Rectal smooth muscle tissue (tissue), 1 donor: Measurements from ENCODE around the gene CRYBA2.

Experiments used
- H3K27ac ChIP-seq: one replicate; pipeline ENCODE4 v1.7.0; 2013; ENCODE audit warnings: low read depth, low read length, inconsistent platforms
- H3K27me3 ChIP-seq: one replicate; pipeline ENCODE4 v1.7.0; 2013; ENCODE audit warnings: low read length; ENCODE audit not compliant: control insufficient read depth, insufficient read depth
- H3K36me3 ChIP-seq: one replicate; pipeline ENCODE4 v1.7.0; 2013; ENCODE audit warnings: low read length; ENCODE audit not compliant: control insufficient read depth, insufficient read depth
- H3K4me1 ChIP-seq: one replicate; pipeline ENCODE4 v1.7.0; 2013; ENCODE audit warnings: low read length; ENCODE audit not compliant: control insufficient read depth, insufficient read depth
- H3K4me3 ChIP-seq: one replicate; pipeline ENCODE4 v1.7.0; 2013; ENCODE audit warnings: low read length
- H3K9ac ChIP-seq: one replicate; pipeline ENCODE4 v1.7.0; 2013; ENCODE audit warnings: low read length

CRYBA2 gene, protein sequence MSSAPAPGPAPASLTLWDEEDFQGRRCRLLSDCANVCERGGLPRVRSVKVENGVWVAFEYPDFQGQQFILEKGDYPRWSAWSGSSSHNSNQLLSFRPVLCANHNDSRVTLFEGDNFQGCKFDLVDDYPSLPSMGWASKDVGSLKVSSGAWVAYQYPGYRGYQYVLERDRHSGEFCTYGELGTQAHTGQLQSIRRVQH

DNA sequence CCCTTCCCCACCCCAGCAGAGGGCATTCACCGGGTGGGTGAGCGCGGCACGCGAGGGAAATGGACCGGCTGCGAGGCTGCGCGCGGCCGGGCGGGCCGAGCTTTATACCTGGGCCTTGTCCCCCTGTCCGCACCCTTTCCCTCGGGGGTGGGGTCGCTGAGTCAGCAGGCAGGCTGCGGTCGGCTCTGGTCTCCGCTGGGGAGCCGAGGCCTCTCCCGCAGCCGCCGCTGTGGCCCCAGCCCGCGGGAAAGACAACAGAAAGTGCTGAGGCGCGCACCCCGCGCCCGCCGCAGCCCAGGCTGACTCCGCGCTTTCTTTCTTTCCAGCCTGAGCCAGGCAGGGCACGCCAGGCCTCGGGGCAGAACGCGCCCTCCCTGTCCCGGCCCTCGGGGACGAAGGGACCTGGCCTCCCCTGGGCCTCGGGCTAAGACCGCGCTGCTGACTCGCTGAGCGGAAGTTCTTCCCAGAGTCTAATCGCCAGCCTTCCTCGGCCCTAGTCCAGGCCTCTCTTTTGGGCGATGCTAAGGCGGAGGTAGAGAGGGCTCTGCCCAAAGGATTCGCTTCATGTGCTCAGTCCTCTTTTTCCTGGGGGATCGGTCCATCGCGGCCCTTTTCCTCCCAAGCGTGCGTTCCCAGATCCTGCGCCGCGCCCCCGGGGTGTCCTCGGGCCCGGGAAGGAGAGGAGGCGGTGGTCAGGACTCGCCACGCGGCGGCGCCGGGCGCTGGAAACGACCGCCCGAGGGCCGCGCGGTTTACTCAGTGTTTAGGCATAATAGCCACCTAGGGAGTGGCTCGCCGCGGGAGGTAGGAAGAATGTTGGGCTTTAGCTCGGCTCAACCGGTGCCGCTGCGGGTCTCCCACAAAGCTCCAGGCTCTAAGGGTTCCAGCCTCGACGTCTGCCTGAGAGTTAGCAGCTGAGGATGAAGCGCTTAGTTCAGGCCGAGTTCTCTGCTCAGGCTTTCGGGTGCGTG, at the start of gene CRYBA2:
TSS of gene CRYBA2 (minus strand) at position 78 of the 971 bp plus-strand sequence. CDS start 246 bp downstream, outside the sequence.
- Histone ChIP-seq H3K4me1 (peaks cover 7% of the 10 kb centered on the region), H3K27ac (no peak within 1 kb of the TSS), H3K4me3 (peak within 1 kb of the TSS; percentile 54), H3K27me3 (peaks cover 66% of the 10 kb centered on the region), H3K9ac (no peak within 1 kb of the TSS), H3K36me3 (no peaks in the 10 kb centered on the region)

DNA sequence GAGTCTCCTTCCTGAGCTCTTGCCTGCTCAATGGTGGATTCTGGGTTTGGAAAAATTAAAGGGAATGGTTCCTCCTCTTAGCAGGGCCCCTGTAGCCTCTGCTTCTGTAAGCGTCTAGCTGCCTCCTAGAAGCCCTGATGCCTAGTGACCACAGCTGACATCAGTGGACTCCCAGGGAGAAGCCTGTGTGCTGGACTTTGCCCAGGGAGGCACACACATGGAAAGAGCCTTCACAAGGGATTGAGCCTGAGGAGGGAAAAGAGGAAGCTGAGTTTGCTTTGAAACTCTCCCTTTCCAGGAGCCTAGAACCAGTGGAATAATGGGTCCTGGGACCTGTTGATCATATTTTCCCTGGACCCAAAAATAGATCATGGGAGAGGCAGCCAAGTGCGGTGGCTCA, 49.5 kb upstream of the CRYBA2 start:
- H3K27me3 ChIP-seq = peaks cover 8% of the 10 kb centered on the region
- no peak overlapping the region for H3K9ac ChIP-seq
- no peaks in the 10 kb centered on the region for H3K4me1 ChIP-seq
- no peak overlapping the region for H3K4me3 ChIP-seq
- H3K36me3 ChIP-seq = no peaks in the 10 kb centered on the region
- H3K27ac ChIP-seq = no peak overlapping the region

DNA sequence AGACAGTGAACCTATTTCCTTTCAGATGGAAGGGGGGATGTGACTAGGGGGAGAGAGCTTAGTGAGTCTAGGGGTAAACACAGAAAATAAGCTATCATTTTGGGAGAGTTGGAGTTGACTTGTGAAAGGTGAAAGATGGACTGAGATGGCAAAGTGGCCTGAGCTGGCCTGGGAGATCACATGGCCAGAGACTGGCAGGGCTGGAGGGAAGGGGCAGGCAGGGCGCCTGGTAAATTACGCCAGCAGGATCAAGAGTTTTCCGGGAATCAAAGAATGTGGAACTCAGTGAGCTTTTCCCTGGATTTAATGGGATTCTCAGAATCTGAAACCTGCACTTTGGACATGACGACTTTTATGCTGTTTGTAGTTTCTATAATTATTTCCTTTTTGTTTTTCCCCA, 48.9 kb upstream of the CRYBA2 start:
- Histone ChIP-seq H3K4me1 (no peaks in the 10 kb centered on the region), H3K36me3 (no peaks in the 10 kb centered on the region), H3K4me3 (no peak overlapping the region), H3K9ac (no peak overlapping the region), H3K27ac (no peak overlapping the region), H3K27me3 (peaks cover 8% of the 10 kb centered on the region)

DNA sequence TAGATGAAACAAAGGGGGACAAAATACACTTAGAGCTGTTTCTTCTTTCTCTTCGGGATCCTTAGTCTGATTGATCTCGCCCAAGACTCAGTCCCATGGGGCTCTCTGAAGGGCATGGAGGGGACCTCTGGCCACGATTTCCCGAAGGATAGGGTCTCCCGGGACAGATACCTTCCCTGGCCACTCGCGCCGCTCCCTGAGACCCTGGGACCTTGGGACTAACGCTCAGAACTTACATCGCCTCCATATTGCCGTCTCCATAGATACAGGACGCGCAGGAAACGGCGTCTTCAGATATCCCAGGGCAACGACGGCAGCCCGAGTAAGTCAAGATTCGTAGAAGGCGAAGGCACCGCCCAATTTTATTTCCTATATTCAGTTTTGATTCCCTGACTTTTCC, 48.0 kb upstream of the CRYBA2 start, which contains the start of gene CFAP65:
TSS of gene CFAP65 (minus strand) at position 265 of the 400 bp plus-strand sequence. CDS start 2,468 bp downstream, outside the sequence.
- no peak within 1 kb of the TSS for H3K27ac ChIP-seq
- H3K4me1 ChIP-seq = no peaks in the 10 kb centered on the region
- no peaks in the 10 kb centered on the region for H3K36me3 ChIP-seq
- no peak within 1 kb of the TSS for H3K4me3 ChIP-seq
- no peak within 1 kb of the TSS for H3K9ac ChIP-seq
- H3K27me3 ChIP-seq = peaks cover 8% of the 10 kb centered on the region

DNA sequence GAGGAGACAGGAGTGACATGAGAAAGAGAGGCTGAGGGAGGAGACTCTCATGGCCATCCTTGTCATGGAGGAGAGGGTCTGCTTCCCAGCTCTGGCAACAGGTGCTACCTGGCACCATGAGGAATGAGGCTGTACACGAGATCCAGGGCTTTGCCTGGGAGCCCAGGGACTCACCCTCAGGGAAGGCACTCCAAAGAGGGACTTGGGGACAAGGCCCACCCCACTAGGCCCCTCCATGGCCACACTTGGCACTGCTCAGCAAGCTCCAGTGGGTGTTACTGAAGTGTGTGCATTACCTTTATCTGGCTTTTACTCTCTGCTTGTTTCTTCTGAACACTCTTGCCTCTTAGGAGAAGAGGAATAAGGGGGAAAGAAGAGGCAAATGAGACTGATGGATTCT, 45.4 kb upstream of the CRYBA2 start:
- peaks cover 4% of the 10 kb centered on the region for H3K27me3 ChIP-seq
- no peak overlapping the region for H3K9ac ChIP-seq
- H3K4me3 ChIP-seq = no peak overlapping the region
- H3K27ac ChIP-seq = no peak overlapping the region
- H3K36me3 ChIP-seq = no peaks in the 10 kb centered on the region
- H3K4me1 ChIP-seq = no peaks in the 10 kb centered on the region

DNA sequence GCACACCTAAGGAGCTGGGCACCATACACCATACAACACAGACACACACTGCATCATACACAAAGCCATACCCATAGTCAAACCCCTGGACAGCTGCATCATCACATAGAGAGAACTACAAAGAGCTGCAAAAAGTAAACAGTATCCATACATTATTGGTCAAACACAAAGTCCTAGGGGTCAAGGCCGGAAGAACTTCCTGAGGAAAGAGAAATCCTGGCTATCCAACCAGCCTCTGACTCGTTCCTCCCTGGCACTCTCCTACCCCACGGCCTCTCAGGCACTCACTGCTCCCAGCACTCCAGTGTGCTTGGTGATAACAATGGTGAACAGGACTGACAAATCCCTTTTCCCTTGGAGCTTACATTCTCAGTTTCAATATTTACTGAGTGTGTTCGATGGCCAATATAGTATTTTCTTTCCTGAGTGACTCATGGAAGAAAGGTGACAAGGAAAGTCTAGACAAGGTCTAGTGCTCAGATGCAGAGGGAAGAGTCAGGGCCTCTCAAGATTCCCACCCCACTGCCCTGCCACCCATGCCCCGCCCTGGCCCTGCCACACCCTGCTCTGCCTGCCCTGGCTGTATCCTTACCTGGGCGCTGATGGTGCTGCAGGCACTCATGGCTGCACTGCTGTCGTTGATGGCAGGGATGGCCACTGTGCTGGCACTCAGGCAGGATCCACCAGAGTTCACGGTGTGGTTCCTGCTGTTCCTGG, 44.7 kb upstream of the CRYBA2 start:
- no peak overlapping the region for H3K4me3 ChIP-seq
- H3K27ac ChIP-seq = no peak overlapping the region
- H3K4me1 ChIP-seq = no peaks in the 10 kb centered on the region
- peaks cover 4% of the 10 kb centered on the region for H3K27me3 ChIP-seq
- H3K9ac ChIP-seq = no peak overlapping the region
- H3K36me3 ChIP-seq = no peaks in the 10 kb centered on the region

DNA sequence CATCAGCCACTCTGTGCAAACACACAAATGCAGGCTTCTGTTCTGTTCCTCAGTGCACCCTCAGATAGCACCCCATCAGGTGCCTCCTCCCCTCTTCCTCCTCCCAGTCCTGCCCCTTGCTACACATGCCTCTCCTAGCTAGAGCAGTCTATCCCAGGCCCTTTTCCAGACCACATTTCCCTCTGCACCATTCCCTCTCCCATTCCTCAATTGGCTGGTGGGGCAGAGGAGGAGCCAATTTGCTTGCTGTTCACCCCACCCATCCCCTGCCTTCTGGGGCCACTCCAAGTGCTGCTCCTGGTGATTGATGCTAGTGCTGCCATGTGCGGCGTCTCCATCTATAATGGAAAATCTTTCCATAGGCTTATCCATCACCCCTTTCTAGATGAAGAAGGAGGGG, 42.7 kb upstream of the CRYBA2 start:
- H3K4me1 ChIP-seq = no peaks in the 10 kb centered on the region
- H3K4me3 ChIP-seq = no peak overlapping the region
- H3K27ac ChIP-seq = no peak overlapping the region
- peaks cover 1% of the 10 kb centered on the region for H3K27me3 ChIP-seq
- H3K36me3 ChIP-seq = no peaks in the 10 kb centered on the region
- H3K9ac ChIP-seq = no peak overlapping the region

DNA sequence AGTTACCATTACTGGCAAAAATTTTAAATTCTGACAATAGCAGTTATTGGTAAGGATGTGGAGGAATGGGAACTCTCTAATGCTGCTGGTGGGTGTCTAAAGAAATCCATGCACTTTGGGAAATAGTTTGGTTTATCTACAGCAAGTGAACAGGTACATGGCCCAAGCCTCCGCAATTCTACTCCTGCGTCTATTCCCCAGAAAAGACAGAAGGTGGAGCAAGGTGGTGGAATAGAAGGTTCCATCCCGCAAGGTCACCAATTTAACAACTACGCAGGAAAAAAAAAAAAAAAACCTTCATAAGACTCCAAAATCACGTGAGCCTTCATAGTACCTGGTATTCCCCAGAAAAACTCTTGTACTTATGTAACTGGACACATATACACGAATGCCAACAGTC, 41.6 kb upstream of the CRYBA2 start:
- no peak overlapping the region for H3K4me3 ChIP-seq
- H3K36me3 ChIP-seq = no peaks in the 10 kb centered on the region
- H3K9ac ChIP-seq = no peak overlapping the region
- no peaks in the 10 kb centered on the region for H3K4me1 ChIP-seq
- peaks cover 9% of the 10 kb centered on the region for H3K27me3 ChIP-seq
- H3K27ac ChIP-seq = no peak overlapping the region

DNA sequence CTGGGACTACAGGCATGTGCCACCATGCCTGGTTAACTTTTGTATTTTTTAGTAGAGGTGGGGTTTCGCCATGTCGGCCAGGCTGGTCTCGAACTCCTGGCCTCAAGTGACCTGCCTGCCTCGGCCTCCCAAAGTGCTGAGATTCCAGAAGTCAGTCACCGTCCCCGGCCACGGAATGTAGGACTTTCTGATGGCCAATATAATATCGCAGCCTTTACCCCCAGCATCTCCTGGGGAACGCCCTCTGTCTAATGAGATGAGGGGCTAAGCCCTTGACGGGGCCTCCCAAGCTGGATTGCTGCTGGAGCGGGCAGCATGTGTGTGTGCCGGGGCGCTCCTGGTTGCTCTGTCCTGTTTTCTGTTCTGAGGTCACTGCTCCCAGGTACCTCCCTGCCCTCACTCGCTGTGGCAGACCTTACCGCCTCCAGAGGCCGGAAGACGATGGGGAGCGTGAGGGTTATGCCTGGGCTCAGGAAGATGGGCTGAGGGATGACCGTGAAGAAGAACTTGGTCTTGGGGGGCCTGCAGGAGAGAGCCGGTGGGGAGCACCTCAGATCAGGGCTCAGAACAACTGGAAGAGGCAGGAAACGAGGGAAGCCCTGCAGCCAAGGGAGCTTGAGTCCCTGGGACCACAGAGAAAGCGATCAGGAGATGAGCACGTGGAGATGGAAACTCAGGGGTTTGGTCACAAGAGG, 39.0 kb upstream of the CRYBA2 start:
- Histone ChIP-seq H3K27me3 (peaks cover 9% of the 10 kb centered on the region), H3K4me3 (no peak overlapping the region), H3K9ac (no peak overlapping the region), H3K4me1 (no peaks in the 10 kb centered on the region), H3K36me3 (no peaks in the 10 kb centered on the region), H3K27ac (no peak overlapping the region)

DNA sequence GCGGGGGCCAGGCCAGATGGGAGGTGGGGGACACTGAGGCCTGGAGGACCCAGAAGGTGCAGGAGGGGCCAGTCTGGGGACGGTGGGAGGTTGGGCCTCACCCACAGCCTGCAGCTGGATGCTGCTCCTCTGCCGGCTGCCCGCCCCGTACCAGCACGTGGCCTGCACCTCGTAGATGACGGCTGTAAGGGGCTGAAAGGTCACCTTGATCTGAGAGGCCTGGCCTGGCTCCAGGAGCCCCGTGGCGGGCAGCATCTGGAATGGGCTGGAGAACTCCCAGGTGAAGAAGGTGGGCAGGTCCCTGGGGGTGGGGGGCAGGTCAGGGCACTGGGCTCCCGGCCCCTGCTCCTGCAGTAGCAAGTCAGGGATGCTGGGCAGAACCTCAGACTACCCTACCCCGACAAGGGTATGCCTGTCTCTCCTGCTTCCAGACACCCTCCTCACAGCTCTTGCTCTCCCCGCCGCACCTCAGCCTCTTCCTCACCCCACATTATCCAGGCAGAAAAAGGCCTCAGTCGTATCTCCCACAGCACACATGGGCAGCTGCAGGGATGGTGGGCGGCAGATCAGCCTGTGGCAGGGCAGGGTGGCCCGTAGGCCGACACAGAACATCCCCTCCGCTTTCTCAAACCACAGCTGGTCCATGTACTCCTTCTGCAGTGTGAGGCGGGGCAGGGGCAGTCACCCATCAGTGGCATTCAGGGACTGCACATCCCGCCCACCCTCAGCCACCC, 38.0 kb upstream of the CRYBA2 start:
- Histone ChIP-seq H3K4me3 (no peak overlapping the region), H3K27ac (no peak overlapping the region), H3K27me3 (peaks cover 9% of the 10 kb centered on the region), H3K36me3 (no peaks in the 10 kb centered on the region), H3K9ac (no peak overlapping the region), H3K4me1 (no peaks in the 10 kb centered on the region)

DNA sequence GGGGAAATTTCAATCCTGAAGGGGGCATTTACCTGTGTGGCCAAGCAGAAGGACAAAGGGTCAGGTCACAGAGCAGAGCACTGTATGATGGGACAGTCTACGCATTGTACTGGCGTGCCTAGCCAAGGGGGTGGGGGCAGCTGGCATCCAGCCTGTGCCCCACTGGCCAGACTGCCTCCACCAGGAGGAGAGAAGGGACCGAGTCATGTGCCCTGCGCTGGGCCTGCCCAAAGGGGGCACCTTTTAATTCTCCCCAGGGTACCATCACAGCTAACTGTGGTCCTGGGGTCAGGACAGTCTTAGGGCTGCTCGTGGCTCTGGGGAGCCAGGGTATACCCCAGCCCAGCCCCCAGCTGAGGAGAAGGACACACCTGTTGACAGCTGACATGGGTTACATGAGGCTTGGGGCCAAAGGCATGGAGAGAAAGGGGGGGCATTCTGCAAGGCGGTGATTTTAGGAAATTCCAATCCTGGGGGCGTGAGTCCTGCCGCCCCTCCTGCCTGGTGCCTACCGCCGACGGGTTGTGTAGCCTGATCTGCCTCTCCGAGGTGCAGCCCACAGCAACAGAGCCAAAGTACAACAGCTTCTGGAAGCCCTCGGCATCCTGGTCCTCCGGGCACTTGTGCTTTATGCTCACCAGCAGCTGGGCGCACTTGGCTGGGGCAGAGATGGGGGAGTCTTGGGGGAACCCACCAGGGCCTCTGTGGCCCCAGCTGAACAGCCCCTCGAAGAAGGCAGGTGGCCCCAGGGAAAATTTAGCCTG, 37.1 kb upstream of the CRYBA2 start:
- Histone ChIP-seq H3K4me3 (no peak overlapping the region), H3K27me3 (peaks cover 9% of the 10 kb centered on the region), H3K4me1 (no peaks in the 10 kb centered on the region), H3K9ac (no peak overlapping the region), H3K36me3 (no peaks in the 10 kb centered on the region), H3K27ac (no peak overlapping the region)
